Lung (tissue), 12 donors: ENCODE results near the gene ERC2. TPM values are rescaled to one million over a fixed set of nuclear protein-coding genes. Genes with fewer than 3 reads are reported as not detected.

Experiments used
- ATAC-seq: fragments of 200-7000 bp; cut with Tn5 transposase; one replicate; pipeline ENCODE4 v1.9.1; 2020; ENCODE audit warnings: moderate number of reproducible peaks; ENCODE audit not compliant: insufficient read depth, low FRiP score
- DNase-seq, 3 donors: peaks; one replicate each; pipeline ENCODE4 v3.0.0-alpha.2; 2013 to 2017
- H3K27ac ChIP-seq, 2 donors: one replicate each; pipeline ENCODE4 v1.5.1; 2013; ENCODE audit warnings: mild to moderate bottlenecking in 2 of 2, moderate library complexity in 2 of 2, control low read depth in 1 of 2, inconsistent platforms in 1 of 2, low read depth in 1 of 2, low read length in 1 of 2
- H3K27me3 ChIP-seq, 3 donors: one replicate each; pipeline ENCODE4 v1.5.1; 2013; ENCODE audit warnings: low read length in 2 of 3; ENCODE audit not compliant: control insufficient read depth in 3 of 3, insufficient read depth in 3 of 3
- H3K36me3 ChIP-seq, 4 donors: one replicate each; pipeline ENCODE4 v1.5.1; 2013; ENCODE audit warnings: low read length in 4 of 4, mild to moderate bottlenecking in 1 of 4, moderate library complexity in 1 of 4; ENCODE audit not compliant: control insufficient read depth in 4 of 4, insufficient read depth in 4 of 4
- H3K4me1 ChIP-seq, 5 donors: one replicate each; pipeline ENCODE4 v1.5.1; 2013; ENCODE audit warnings: low read length in 5 of 5, mild to moderate bottlenecking in 2 of 5, moderate library complexity in 1 of 5; ENCODE audit not compliant: control insufficient read depth in 5 of 5, insufficient read depth in 5 of 5
- H3K4me3 ChIP-seq: one replicate; pipeline ENCODE4 v1.5.1; 2013; ENCODE audit warnings: mild to moderate bottlenecking, control low read depth, moderate library complexity
- H3K9ac ChIP-seq, 2 donors: one replicate each; pipeline ENCODE4 v1.5.1; 2013; ENCODE audit warnings: low read length in 2 of 2, control low read depth in 1 of 2; ENCODE audit not compliant: insufficient read depth in 1 of 2
- H3K9me3 ChIP-seq, 4 donors: one replicate each; pipeline ENCODE4 v1.5.1; 2013; ENCODE audit warnings: low read length in 3 of 4, mild to moderate bottlenecking in 1 of 4, moderate library complexity in 1 of 4; ENCODE audit not compliant: control insufficient read depth in 4 of 4, insufficient read depth in 3 of 4
- WGBS, 2 donors: extraction: QIAGEN DNeasy Blood & Tissue Kit; methylation state at CpG; one replicate each; pipeline ENCODE4 v1.1.7; 2013; 5-methylcytosine and 5-hydroxymethylcytosine counted together
- polyA plus RNA-seq, 2 donors: library from polyadenylated mRNA; stranded (reverse); fragments of 200-250 nt; gene quantifications; one replicate each; pipeline ENCODE4 v1.2.1, GENCODE V29; 2013
- total RNA-seq, 2 donors: library from RNA; depleted of rRNA in 1 of 2; stranded (reverse); fragments of >200 nt in 1 of 2; gene quantifications; one replicate each; pipeline ENCODE4 v1.2.1, GENCODE V29; 2014 to 2021
- TF ChIP-seq, protein P1 (sequence below): IDR thresholded peaks from 2 replicates; pipeline ENCODE4 v1.5.1; 2012; ENCODE audit warnings: mild to moderate bottlenecking; ENCODE audit errors: control extremely low read depth, extremely low read depth
- donor health status: control.
- donor health status: control.
- donor health status: Bipolar disorder and iron deficiency.
- donor health status: healthy.
- donor health status: DM: yes; HTN: yes; CAD: no.

ERC2 gene
- total and polyA plus RNA-seq, 4 donors = 0.20 to 3.5 (median 0.97) TPM

DNA sequence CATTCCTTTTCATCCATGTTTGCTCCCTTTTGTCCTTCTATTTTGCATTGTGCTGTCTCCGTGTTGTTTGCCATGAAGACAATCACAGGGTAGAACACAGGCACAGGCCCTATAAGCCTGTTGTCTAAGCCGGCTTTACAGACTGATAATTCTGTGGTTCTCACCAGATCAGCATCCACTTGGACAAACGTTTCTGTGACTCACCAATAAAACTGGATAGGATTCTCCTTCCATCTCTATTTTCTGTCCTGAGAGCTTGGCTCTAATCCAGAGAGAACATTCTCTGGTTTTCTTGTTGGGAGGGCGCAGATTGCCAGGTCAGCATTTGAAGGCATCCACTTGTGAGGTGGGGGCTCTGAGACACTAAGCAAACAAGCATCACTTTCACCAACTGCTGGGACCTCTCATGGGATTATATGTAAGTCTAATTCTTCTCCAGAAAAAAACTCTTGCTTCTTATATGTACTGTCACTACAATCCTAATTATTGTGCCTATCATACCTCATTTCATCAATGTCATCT is 101.6 kb downstream of the ERC2 start:
- Histone ChIP-seq H3K9ac (no peak overlapping the region), H3K4me3 (no peak overlapping the region), H3K27ac (no peak overlapping the region), H3K9me3 (no peaks in the 10 kb centered on the region), H3K36me3 (no peaks in the 10 kb centered on the region), H3K27me3 (no peaks in the 10 kb centered on the region), H3K4me1 (no peaks in the 10 kb centered on the region)
- DNase-seq = no peak
- TF ChIP-seq, protein P1, sequence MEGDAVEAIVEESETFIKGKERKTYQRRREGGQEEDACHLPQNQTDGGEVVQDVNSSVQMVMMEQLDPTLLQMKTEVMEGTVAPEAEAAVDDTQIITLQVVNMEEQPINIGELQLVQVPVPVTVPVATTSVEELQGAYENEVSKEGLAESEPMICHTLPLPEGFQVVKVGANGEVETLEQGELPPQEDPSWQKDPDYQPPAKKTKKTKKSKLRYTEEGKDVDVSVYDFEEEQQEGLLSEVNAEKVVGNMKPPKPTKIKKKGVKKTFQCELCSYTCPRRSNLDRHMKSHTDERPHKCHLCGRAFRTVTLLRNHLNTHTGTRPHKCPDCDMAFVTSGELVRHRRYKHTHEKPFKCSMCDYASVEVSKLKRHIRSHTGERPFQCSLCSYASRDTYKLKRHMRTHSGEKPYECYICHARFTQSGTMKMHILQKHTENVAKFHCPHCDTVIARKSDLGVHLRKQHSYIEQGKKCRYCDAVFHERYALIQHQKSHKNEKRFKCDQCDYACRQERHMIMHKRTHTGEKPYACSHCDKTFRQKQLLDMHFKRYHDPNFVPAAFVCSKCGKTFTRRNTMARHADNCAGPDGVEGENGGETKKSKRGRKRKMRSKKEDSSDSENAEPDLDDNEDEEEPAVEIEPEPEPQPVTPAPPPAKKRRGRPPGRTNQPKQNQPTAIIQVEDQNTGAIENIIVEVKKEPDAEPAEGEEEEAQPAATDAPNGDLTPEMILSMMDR = no peak
- 74 to 84% methylated on average over 4 of the region's 4 CpGs for WGBS, 2 donors
- ATAC-seq = no peak

GRCh38 chr3:56365905-56366640 is 102.2 kb downstream of the ERC2 start:
- Histone ChIP-seq H3K27ac (no peak overlapping the region), H3K4me3 (no peak overlapping the region), H3K9ac (no peak overlapping the region), H3K9me3 (no peaks in the 10 kb centered on the region), H3K4me1 (no peaks in the 10 kb centered on the region), H3K36me3 (no peaks in the 10 kb centered on the region), H3K27me3 (no peaks in the 10 kb centered on the region)
- WGBS, 2 donors = 63 to 79% methylated on average over 4 of the region's 4 CpGs
- TF ChIP-seq, protein P1 = no peak
- DNase-seq (peak in 1 of 3 donors; percentile 6), ATAC-seq (no peak)

- ATAC-seq (no peak), DNase-seq (no peak)
- H3K27ac ChIP-seq = no peak overlapping the region
- no peaks in the 10 kb centered on the region for H3K36me3 ChIP-seq
- WGBS, 2 donors = 81 to 93% methylated on average over 3 of the region's 3 CpGs
- TF ChIP-seq, protein P1 = no peak
- H3K4me1 ChIP-seq = no peaks in the 10 kb centered on the region
- H3K9me3 ChIP-seq = no peaks in the 10 kb centered on the region
- H3K4me3 ChIP-seq = no peak overlapping the region
- H3K27me3 ChIP-seq = no peaks in the 10 kb centered on the region
- H3K9ac ChIP-seq = no peak overlapping the region
Observed at GRCh38 chr3:56364665-56365064, 103.6 kb downstream of the ERC2 start.

GRCh38 chr3:56363720-56364119 is 104.5 kb downstream of the ERC2 start:
- no peak overlapping the region for H3K4me3 ChIP-seq
- no peaks in the 10 kb centered on the region for H3K27me3 ChIP-seq
- 88 to 94% methylated on average over 1 of the region's 1 CpG for WGBS, 2 donors
- H3K9me3 ChIP-seq = no peaks in the 10 kb centered on the region
- H3K9ac ChIP-seq = no peak overlapping the region
- no peak for DNase-seq
- TF ChIP-seq, protein P1 = no peak
- no peaks in the 10 kb centered on the region for H3K36me3 ChIP-seq
- no peak overlapping the region for H3K27ac ChIP-seq
- H3K4me1 ChIP-seq = no peaks in the 10 kb centered on the region
- ATAC-seq = no peak
